Kidney (tissue), 14 donors: Measurements from ENCODE around the gene GABBR2. TPM values are rescaled to one million over a fixed set of nuclear protein-coding genes. Genes with fewer than 3 reads are reported as not detected.

Source experiments
- DNase-seq, 5 donors: peaks; one replicate each; pipeline ENCODE4 v3.0.0-alpha.2; 2013 to 2020
- FAIRE-seq: peaks from 2 replicates; lab custom pipeline; 2012; peaks lifted over from hg19 to GRCh38; lab: Jason Lieb, UNC
- H3K27ac ChIP-seq, 2 donors: one replicate each; pipeline ENCODE4 v1.7.0; 2013; ENCODE audit warnings: low read depth in 2 of 2, low read length in 2 of 2, inconsistent platforms in 1 of 2
- H3K27me3 ChIP-seq: one replicate; pipeline ENCODE4 v1.7.1; 2013; ENCODE audit warnings: low read length, inconsistent platforms; ENCODE audit not compliant: control insufficient read depth, insufficient read depth
- H3K36me3 ChIP-seq, 3 donors: one replicate each; pipeline versions ENCODE4 v1.7.0 to v1.7.1; 2013; ENCODE audit warnings: low read length in 3 of 3, control low read depth in 1 of 3, inconsistent platforms in 1 of 3; ENCODE audit not compliant: insufficient read depth in 3 of 3, control insufficient read depth in 2 of 3
- H3K4me1 ChIP-seq, 3 donors: one replicate each; pipeline versions ENCODE4 v1.7.0 to v1.7.1; 2013; ENCODE audit warnings: low read length in 3 of 3, inconsistent platforms in 1 of 3, low read depth in 1 of 3; ENCODE audit not compliant: control insufficient read depth in 2 of 3, insufficient read depth in 2 of 3
- H3K4me3 ChIP-seq, 3 donors: one replicate each; pipeline versions ENCODE4 v1.7.0 to v1.8.1; 2013; ENCODE audit warnings: low read length in 3 of 3, control low read depth in 1 of 3, inconsistent platforms in 1 of 3
- H3K9ac ChIP-seq, 3 donors: one replicate each; pipeline versions ENCODE4 v1.7.0 to v1.7.1; 2013; ENCODE audit warnings: low read length in 3 of 3, control low read depth in 1 of 3, inconsistent platforms in 1 of 3
- H3K9me3 ChIP-seq, 3 donors: one replicate each; pipeline versions ENCODE4 v1.7.0 to v1.7.1; 2013; ENCODE audit warnings: low read length in 3 of 3, control low read depth in 1 of 3, inconsistent platforms in 1 of 3; ENCODE audit not compliant: control insufficient read depth in 2 of 3, insufficient read depth in 1 of 3
- intact Hi-C: fragments of 100-400 bp; cut with DNase I; formaldehyde crosslinking; loops from one replicate; pipeline ENCODE4 v1.11.1; 2022
- polyA plus RNA-seq: library from polyadenylated mRNA; stranded (reverse); fragments of 350-450 nt; fragmentation: Illumina TruSeq; extraction: RNeasy Lipid Tissue Mini Kit (QIAGEN cat#74804); gene quantifications from one replicate; pipeline ENCODE4 v1.2.3, GENCODE V29; 2014; ENCODE audit warnings: low read depth, low replicate concordance; ENCODE audit not compliant: insufficient read depth
- total RNA-seq: library from RNA; stranded (reverse); fragmentation: NEBNext Ultra II Directional; extraction: Animal tissue kit (Norgen Biotek cat#: 25700); gene quantifications from one replicate; pipeline ENCODE4 v1.2.1, GENCODE V29; 2021
- TF ChIP-seq, protein P1 (sequence below): IDR thresholded peaks from 3 replicates; pipeline ENCODE4 v1.5.1; 2012; ENCODE audit warnings: mild to moderate bottlenecking, moderate library complexity, borderline replicate concordance; ENCODE audit not compliant: insufficient read depth; ENCODE audit errors: extremely low read depth
- donor health status: control.
- donor health status: control.
- donor health status: control.
- donor health status: control.
- donor health status: control.
- donor health status: DM: yes; HTN: yes; CAD: no.
- donor health status: Normal renal cell carcinoma (clear cell type).

The GABBR2 gene
- total and polyA plus RNA-seq, 2 donors from 2014 or later, result 0.06 TPM; not detected in 1

DNA sequence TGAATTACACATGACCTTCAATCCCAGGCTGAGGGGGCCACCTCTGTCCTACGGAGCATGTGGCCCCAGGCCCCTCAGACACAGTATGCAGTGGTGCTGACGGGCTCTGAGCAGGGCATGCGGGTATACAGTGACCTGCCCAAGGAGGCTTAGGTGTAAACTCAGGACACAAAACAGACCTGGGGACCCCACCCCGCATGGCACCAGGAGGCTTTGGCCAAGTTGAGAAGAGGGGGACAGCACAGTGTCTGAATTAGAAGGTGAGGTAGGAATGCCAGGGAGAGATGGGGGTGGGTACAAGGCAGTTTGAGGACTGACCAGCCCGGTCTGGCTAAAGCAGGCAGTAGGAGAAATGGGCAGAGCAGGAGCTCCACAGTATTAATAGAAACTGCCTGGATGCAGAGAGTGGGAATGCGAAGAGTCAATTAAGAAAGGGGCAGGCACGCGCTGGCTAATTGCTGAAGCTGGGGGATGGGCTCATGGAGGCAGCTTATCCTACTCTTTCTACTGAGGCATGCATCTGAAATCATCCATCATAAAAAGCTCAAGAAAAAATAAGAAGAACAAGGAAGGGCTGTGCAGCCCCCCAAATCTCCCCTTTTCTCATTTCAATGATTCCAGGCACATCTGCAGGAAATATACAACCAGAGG is 109.0 kb downstream of the GABBR2 start:
- no peak for FAIRE-seq
- intact Hi-C loops, result no loop called here
- Histone ChIP-seq H3K36me3 (no peaks in the 10 kb centered on the region), H3K4me3 (no peak overlapping the region), H3K27me3 (no peaks in the 10 kb centered on the region), H3K9ac (no peak overlapping the region), H3K4me1 (no peaks in the 10 kb centered on the region), H3K27ac (no peak overlapping the region), H3K9me3 (no peaks in the 10 kb centered on the region)
- peak in 1 of 5 donors; percentile 19 for DNase-seq
- TF ChIP-seq, protein P1, sequence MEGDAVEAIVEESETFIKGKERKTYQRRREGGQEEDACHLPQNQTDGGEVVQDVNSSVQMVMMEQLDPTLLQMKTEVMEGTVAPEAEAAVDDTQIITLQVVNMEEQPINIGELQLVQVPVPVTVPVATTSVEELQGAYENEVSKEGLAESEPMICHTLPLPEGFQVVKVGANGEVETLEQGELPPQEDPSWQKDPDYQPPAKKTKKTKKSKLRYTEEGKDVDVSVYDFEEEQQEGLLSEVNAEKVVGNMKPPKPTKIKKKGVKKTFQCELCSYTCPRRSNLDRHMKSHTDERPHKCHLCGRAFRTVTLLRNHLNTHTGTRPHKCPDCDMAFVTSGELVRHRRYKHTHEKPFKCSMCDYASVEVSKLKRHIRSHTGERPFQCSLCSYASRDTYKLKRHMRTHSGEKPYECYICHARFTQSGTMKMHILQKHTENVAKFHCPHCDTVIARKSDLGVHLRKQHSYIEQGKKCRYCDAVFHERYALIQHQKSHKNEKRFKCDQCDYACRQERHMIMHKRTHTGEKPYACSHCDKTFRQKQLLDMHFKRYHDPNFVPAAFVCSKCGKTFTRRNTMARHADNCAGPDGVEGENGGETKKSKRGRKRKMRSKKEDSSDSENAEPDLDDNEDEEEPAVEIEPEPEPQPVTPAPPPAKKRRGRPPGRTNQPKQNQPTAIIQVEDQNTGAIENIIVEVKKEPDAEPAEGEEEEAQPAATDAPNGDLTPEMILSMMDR, result no peak

DNA sequence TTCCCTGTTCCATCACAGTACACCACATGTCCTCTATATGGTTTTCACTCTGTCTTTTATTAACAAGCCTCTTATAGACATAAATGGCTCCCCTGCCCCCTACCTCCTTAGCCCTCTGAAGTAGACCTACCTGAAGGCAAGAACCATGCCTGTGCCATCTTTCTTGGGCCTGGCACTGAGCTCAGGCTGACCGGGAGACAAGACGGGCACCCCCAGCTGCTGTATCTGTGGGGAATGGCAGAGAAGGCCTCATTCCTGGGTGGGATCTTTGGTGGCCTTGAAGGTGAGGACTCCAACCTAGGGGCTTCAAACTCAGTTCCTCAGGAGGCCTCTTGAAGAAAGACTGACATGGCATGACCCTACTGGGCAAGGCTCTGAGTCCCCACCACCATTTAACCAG is 109.9 kb downstream of the GABBR2 start:
- FAIRE-seq, result no peak
- Histone ChIP-seq H3K9ac (no peak overlapping the region), H3K27me3 (no peaks in the 10 kb centered on the region), H3K9me3 (no peaks in the 10 kb centered on the region), H3K27ac (no peak overlapping the region), H3K4me1 (no peaks in the 10 kb centered on the region), H3K4me3 (no peak overlapping the region), H3K36me3 (no peaks in the 10 kb centered on the region)
- DNase-seq, result peak in 1 of 5 donors; percentile 5
- TF ChIP-seq, protein P1, result no peak
- intact Hi-C loops, result no loop called here

DNA sequence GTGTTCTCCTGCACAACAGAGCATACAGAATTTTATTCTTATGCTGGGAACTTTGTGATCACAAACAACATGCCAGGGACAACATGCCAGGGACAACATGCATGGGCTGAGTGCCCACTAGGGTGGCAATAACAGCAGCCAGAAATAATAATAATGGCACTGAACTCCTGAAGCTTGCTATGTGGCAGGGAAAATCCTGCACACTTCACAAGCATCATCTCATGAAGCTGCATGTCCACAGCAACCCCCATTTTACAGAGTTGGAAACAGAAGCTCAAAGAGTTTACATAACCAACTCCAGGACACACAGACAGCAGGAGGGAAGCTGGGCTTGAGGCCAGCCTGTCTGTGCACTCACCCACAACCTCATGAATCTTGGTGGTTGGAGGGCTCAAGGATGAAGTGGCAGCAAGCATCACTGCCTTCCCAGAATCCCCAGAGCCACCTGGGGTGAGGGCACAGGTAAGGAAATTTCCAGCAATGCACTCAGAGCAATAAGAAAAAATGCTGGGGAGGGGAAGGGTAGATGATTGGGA is 111.4 kb downstream of the GABBR2 start:
- DNase-seq (no peak), FAIRE-seq (no peak)
- H3K27me3 ChIP-seq, result no peaks in the 10 kb centered on the region

More for the DNA sequence above, 111.4 kb downstream of the GABBR2 start:
- Histone ChIP-seq H3K9ac (no peak overlapping the region), H3K9me3 (no peaks in the 10 kb centered on the region), H3K27ac (no peak overlapping the region), H3K4me3 (no peak overlapping the region), H3K36me3 (no peaks in the 10 kb centered on the region), H3K4me1 (no peaks in the 10 kb centered on the region)
- TF ChIP-seq, protein P1, result no peak
- intact Hi-C loops, result no loop called here
